Pancreas (tissue), 10 donors: Measurements from ENCODE around the gene TANGO2. TPM values are rescaled to one million over a fixed set of nuclear protein-coding genes. Genes with fewer than 3 reads are reported as not detected.

Source experiments
- ATAC-seq, 4 donors: fragments of 200-7000 bp; cut with Tn5 transposase; one replicate each; pipeline versions ENCODE4 v1.8.0 to v1.9.1; 2020; ENCODE audit warnings: mild to moderate bottlenecking in 4 of 4, moderate library complexity in 4 of 4
- DNase-seq, 6 donors: peaks; one replicate each; pipeline ENCODE4 v3.0.0-alpha.2; 2020
- FAIRE-seq: peaks from 2 replicates; lab custom pipeline; 2012; peaks lifted over from hg19 to GRCh38; lab: Jason Lieb, UNC
- H3K27ac ChIP-seq, 4 donors: fragments of 200-600 bp; sonication (generic); 1 replicate in 3 of 4; 2 replicates in 1 of 4; pipeline versions ENCODE4 v1.5.0 to v1.8.0; 2020
- H3K27me3 ChIP-seq, 4 donors: fragments of 200-600 bp; one replicate each; pipeline ENCODE4 v1.8.0; 2021
- H3K36me3 ChIP-seq, 3 donors: fragments of 200-600 bp; sonication (generic) in 1 of 3; one replicate each; pipeline versions ENCODE4 v1.5.0 to v1.8.0; 2020 to 2021
- H3K4me1 ChIP-seq, 3 donors: fragments of 200-600 bp; one replicate each; pipeline ENCODE4 v1.8.0; 2021
- H3K4me3 ChIP-seq, 4 donors: fragments of 200-600 bp; sonication (generic) in 2 of 4; one replicate each; pipeline versions ENCODE4 v1.5.0 to v1.8.0; 2020 to 2021
- H3K9me3 ChIP-seq, 4 donors: fragments of 200-600 bp; one replicate each; pipeline ENCODE4 v1.8.0; 2021
- CTCF ChIP-seq, 4 donors: fragments of 200-600 bp; sonication (generic) in 3 of 4; IDR thresholded peaks; one replicate each; pipeline versions ENCODE4 v1.5.0 to v1.8.0; 2021; ENCODE audit warnings: antibody characterized with exemption in 4 of 4
- WGBS, 2 donors: extraction: QIAGEN DNeasy Blood & Tissue Kit; methylation state at CpG; one replicate each; pipeline ENCODE4 v1.1.7; 2013; 5-methylcytosine and 5-hydroxymethylcytosine counted together
- intact Hi-C, 3 donors: fragments of 100-400 bp; cut with DNase I; formaldehyde crosslinking; loops; one replicate each; pipeline versions ENCODE4 v1.11.1 to v1.14.2; 2022
- polyA plus RNA-seq, 2 donors: library from polyadenylated mRNA; stranded (reverse); fragments of 200-250 nt; gene quantifications; one replicate each; pipeline ENCODE4 v1.2.3, GENCODE V29; 2013
- total RNA-seq, 6 donors: library from RNA; stranded (reverse); fragmentation: NEBNext Ultra II Directional in 4 of 6; extraction: Animal tissue kit (Norgen Biotek cat#: 25700) in 4 of 6; gene quantifications; one replicate each; pipeline versions ENCODE4 v1.2.1 to v1.2.4, GENCODE V29; 2021 to 2023
- donor health status: healthy with polysubstance abuse.
- donor health status: DM: no; HTN: no; CAD: no; lungs with moderate emphysema.
- donor health status: DM: no; HTN: no; CAD: no.
- donor health status: control.
- donor health status: control.
- donor health status: Bipolar disorder and iron deficiency.
- donor health status: DM: yes; HTN: yes; CAD: no.
- donor health status: DM: no; HTN: no; CAD: no.
- donor health status: DM: no; HTN: no; CAD: no.
- donor health status: DM: yes; HTN: yes; CAD: no.

The TANGO2 gene
- total and polyA plus RNA-seq, 8 donors: 4.0 to 20.4 (median 11.5) TPM

DNA sequence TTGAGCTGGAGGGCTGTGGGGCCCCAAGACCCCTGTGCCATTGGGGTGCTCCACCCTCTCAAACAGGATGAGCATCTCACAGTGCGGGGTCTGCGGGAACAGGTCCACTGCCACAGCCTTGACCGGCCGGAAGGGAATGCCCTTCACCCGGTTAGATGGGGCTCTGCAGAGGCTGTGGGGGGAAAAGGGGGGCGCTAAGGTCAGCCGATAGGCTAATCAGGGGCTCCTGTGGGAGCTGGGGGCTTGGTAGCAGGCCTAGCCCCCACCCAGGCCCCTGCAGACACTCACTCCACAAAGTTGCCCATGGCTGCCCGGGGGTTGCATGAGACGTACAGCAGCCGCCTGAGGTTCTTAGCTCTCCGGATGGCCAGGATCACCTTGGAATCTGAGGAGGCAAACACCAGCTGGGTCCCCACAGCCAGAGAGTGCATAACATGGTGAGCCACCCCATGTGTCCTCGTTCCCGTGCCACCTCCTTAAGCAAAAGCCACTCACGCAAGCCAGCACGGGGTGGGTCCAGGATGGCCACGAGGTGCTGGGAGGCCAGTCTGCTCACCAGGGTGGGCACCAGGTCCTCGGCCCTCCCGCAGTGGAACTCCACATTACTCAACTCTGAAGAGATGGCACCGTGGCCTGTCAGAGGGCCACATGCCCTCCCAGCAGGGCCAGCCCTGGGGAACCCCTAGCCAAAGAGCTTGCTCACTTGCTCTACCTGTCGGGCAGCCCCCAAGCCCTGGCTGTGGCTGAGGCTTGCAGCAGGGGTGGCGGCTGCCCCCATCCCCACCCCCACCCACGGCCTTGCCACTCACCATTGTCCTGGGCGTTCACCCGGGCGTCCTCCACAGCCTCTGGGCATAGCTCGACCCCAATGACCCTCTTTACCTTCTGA lies 92.0 kb downstream of the TANGO2 start:
- WGBS, 2 donors: 73 to 77% methylated on average over 26 of the region's 26 CpGs
- no peak for FAIRE-seq
- Histone ChIP-seq H3K4me3 (no peak overlapping the region), H3K9me3 (no peaks in the 10 kb centered on the region), H3K36me3 (peaks cover 0 to 28% (median 21%) of the 10 kb centered on the region in 3 donors), H3K27ac (peak overlapping the region in 2 of 4 donors; percentile 58 to 64), H3K27me3 (no peaks in the 10 kb centered on the region), H3K4me1 (peaks cover 5 to 28% (median 10%) of the 10 kb centered on the region in 3 donors)
- peak in 2 of 6 donors; percentile 36 to 68 for DNase-seq
- no peak for TF ChIP-seq CTCF (IDR thresholded peaks at IDR 0.05)
- ATAC-seq: no peak
- intact Hi-C loops: no loop called here

GRCh38 chr22:20113551-20114310 lies 92.8 kb downstream of the TANGO2 start:
- peaks cover 10 to 35% (median 10%) of the 10 kb centered on the region in 3 donors for H3K4me1 ChIP-seq
- no peak for ATAC-seq
- no peaks in the 10 kb centered on the region for H3K27me3 ChIP-seq
- no peak overlapping the region for H3K27ac ChIP-seq
- intact Hi-C loops: no loop called here
- no peak for TF ChIP-seq CTCF (IDR thresholded peaks at IDR 0.05)
- 84 to 87% methylated on average over 17 to 19 of the region's 19 CpGs for WGBS, 2 donors
- no peaks in the 10 kb centered on the region for H3K9me3 ChIP-seq
- DNase-seq: peak in 2 of 6 donors; percentile 44 to 77
- FAIRE-seq: no peak
- no peak overlapping the region for H3K4me3 ChIP-seq
- peaks cover 0 to 19% (median 13%) of the 10 kb centered on the region in 3 donors for H3K36me3 ChIP-seq

DNA sequence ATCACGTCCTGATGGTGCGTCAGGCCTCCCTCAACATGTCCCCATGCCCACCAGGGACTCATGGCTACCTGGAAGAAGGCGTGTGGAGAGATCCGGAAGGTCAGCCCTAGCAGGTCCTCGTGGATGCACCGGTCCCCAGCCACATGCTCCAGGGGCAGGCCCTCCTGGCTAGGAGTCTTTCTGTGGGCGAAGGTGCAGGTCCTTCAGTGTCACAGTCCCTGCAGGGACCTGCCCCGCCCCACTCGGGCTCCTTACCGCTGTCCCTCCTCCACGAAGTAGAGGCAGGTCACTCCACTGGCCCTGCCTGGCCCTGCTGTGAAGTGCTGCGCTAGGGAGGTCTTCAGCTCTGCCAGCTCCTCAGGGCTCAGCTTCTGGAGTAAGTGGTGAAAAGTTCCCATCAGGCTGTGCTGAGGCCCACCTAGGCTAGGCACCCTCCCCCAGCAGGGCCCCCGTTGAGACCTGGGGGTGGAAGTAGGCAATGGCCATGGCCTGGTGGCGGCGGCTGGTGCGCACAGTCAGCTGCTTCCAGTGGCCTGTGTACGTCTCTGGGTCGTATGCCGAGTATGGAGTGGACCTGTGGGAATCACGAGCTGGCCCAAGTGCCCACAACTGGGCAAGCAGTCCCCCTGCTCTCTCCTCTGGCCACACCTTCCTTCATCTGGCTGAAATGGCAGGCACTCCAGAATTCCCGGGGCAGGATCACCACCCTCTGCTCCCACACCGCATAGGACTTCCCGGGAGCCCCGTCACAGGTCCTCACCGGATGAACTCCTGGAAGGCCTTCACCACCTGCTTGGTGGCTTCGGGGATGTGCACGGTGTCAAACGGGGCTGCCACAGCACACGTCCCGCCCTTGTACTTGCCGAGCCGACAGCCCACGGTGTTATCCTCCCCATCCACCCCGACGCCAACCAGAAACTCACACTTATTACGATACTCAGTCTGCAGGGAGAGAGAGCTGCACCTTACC lies 93.9 kb downstream of the TANGO2 start:
- TF ChIP-seq CTCF (IDR thresholded peaks at IDR 0.05): no peak
- WGBS, 2 donors: 86 to 90% methylated on average over 36 of the region's 36 CpGs
- Histone ChIP-seq H3K9me3 (no peaks in the 10 kb centered on the region), H3K27me3 (no peaks in the 10 kb centered on the region), H3K27ac (no peak overlapping the region), H3K36me3 (peaks cover 0 to 8% (median 5%) of the 10 kb centered on the region in 3 donors), H3K4me3 (no peak overlapping the region), H3K4me1 (peaks cover 10 to 40% (median 12%) of the 10 kb centered on the region in 3 donors)
- FAIRE-seq (no peak), ATAC-seq (no peak), DNase-seq (peak in 2 of 6 donors; percentile 46 to 72)
- intact Hi-C loops: no loop called here

- FAIRE-seq: no peak
- Histone ChIP-seq H3K27me3 (no peaks in the 10 kb centered on the region), H3K9me3 (no peaks in the 10 kb centered on the region), H3K4me3 (peak within 1 kb of the TSS; percentile 63 to 77 (median 74)), H3K4me1 (peaks cover 10 to 38% (median 12%) of the 10 kb centered on the region in 3 donors), H3K36me3 (no peaks in the 10 kb centered on the region), H3K27ac (peak within 1 kb of the TSS; percentile 78 to 84 (median 79))
- peak in 4 of 6 donors; percentile 49 to 84 (median 61) for DNase-seq
- intact Hi-C loops: no loop called here
- 39 to 49% methylated on average over 30 of the region's 30 CpGs for WGBS, 2 donors
- no peak for ATAC-seq
- TF ChIP-seq CTCF (IDR thresholded peaks at IDR 0.05): no peak
Measured at GRCh38 chr22:20115691-20116375, 94.9 kb downstream of the TANGO2 start, which contains the start of gene RANBP1. TSS of gene RANBP1 (plus strand) at chr22:20116104. CDS start at chr22:20116185, 81 bp downstream.
